HG02938 (cell line): Measurements from ENCODE around the gene IFT20.

Experiments used
- ATAC-seq: cut with Tn5 transposase; IDR thresholded peaks from one replicate; pipeline ENCODE4 v1.9.1; 2021; ENCODE audit warnings: mild to moderate bottlenecking, moderate library complexity; ENCODE audit not compliant: unreplicated experiment

Gene IFT20

DNA sequence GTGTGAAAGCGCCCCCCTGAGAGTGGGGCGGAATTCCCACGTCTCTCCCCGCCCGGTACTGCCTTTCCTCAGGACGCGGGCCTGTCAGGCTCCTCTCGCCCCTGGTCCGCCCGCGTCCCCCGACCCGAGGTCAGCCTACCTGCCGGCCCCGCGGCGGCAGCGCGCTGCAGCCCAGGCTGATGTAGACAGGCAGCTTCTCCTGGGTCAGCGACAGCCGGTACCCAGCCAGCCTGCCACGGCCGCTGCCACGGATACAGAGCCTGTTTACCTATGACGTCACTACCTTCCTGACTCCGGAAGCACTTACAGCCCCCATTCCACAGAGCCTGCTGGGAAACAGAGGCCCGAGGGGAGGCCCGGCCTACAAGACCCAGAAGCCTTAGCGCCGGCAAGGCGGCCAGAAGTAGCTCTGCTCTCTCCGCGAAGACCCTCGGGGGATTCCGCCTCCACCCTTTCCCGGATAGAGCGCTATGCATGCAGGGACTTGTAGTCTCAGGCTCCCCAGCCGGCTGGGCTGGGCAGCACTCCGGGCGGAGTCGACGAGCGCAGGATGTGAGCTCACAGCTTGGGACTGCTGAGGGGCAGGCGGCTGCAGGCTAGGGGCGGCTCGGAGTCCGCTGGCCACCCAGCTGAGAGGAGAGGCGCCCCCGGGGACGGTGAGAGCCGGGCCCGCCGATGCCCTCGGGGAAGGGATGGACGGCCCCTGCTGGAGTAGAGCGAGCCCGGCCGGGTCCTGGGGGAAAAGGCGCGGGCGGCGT, at the start of gene IFT20, which contains the start of gene TNFAIP1:
TSS of gene IFT20 (minus strand) at position 272 of the 758 bp plus-strand sequence. CDS start 3,487 bp downstream, outside the sequence.
TSS of gene TNFAIP1 (plus strand) at position 561 of the 758 bp plus-strand sequence. CDS start 3,761 bp downstream, outside the sequence.
- ATAC-seq, result peak; percentile 97

DNA sequence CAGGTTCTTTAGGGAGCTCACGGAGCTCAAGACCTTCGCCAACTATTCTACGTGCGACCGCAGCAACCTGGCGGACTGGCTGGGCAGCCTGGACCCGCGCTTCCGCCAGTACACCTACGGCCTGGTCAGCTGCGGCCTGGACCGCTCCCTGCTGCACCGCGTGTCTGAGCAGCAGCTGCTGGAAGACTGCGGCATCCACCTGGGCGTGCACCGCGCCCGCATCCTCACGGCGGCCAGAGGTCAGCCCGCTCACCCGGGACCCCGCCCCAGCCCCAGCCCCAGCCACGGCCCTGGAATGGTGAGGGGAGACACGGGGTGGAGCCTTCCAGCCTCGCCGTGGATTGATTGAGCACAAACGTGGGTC, 49.7 kb upstream of the IFT20 start:
- peak; percentile 7 for ATAC-seq

- peak; percentile 67 for ATAC-seq
These were observed 49.2 kb upstream of the IFT20 start for GRCh38 chr17:28384281-28385036.

DNA sequence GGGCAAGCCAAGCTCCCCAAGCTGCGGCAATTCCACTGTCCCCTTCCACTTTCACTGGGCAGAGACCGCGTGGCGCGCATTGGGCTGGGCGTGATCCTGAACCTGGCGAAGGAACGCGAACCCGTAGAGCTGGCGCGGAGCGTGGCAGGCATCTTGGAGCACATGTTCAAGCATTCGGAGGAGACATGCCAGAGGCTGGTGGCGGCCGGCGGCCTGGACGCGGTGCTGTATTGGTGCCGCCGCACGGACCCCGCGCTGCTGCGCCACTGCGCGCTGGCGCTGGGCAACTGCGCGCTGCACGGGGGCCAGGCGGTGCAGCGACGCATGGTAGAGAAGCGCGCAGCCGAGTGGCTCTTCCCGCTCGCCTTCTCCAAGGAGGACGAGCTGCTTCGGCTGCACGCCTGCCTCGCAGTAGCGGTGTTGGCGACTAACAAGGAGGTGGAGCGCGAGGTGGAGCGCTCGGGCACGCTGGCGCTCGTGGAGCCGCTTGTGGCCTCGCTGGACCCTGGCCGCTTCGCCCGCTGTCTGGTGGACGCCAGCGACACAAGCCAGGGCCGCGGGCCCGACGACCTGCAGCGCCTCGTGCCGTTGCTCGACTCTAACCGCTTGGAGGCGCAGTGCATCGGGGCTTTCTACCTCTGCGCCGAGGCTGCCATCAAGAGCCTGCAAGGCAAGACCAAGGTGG, 46.0 kb upstream of the IFT20 start:
- no peak for ATAC-seq

GRCh38 chr17:28379814-28380801, 44.8 kb upstream of the IFT20 start:
- no peak for ATAC-seq

DNA sequence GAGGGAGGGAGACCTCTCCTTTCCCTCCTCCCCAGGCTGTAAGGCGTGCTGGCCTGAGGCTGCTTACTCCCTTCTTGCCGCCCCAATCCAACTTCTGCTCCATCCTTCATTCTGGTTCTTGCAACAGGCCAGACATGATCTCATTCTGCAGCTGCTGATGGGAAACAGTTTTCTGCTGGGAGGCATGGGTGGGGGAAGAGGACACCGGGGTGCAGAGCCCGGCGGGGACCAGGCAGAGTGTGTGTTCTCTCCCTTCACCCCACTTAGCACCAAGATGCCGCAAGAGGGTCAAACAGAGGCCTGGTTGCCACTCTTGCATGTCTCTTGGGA, 37.6 kb upstream of the IFT20 start:
- ATAC-seq, result no peak

DNA sequence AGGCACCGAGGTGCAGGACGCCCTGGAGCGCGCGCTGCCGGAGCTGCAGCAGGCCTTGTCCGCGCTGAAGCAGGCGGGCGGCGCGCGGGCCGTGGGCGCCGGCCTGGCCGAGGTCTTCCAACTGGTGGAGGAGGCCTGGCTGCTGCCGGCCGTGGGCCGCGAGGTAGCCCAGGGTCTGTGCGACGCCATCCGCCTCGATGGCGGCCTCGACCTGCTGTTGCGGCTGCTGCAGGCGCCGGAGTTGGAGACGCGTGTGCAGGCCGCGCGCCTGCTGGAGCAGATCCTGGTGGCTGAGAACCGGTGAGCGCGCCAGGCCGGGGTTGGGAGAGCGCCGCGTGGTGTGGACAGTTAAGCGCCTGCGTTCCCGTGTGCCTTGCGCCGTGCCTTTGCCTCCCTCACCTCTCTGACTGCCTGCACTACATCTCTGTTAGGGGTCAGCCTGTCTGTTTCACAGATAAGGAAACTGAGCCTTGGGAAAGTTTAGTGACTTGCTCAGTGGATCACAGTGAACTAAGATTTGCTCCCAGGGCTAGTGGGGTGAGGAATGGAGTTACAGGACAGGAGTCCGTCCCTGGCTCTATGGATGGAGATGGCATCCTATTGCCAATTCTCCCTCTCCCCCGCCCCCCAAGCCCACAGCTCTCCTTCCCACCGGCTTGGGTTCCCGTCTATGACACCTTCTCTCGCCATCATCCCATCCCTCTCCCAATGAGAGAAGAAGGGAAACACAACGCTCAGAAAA, 37.1 kb upstream of the IFT20 start:
- ATAC-seq, result peak; percentile 24

- peak; percentile 70 for ATAC-seq
These were observed 36.3 kb upstream of the IFT20 start, which contains the start of gene SARM1 for GRCh38 chr17:28371245-28372202. Gene SARM1 (plus strand): TSS chr17:28371694. CDS start chr17:28372033, 339 bp downstream.

GRCh38 chr17:28370744-28371103, 35.5 kb upstream of the IFT20 start:
- ATAC-seq, result no peak

GRCh38 chr17:28370035-28370743, 34.9 kb upstream of the IFT20 start, which contains the start of gene VTN:
Gene VTN (minus strand): TSS chr17:28370307. CDS start chr17:28370203, 104 bp downstream.
- ATAC-seq, result no peak

- no peak for ATAC-seq
These were observed 34.4 kb upstream of the IFT20 start for GRCh38 chr17:28369684-28370034.

- no peak for ATAC-seq
These were observed 33.8 kb upstream of the IFT20 start for GRCh38 chr17:28368915-28369683.

DNA sequence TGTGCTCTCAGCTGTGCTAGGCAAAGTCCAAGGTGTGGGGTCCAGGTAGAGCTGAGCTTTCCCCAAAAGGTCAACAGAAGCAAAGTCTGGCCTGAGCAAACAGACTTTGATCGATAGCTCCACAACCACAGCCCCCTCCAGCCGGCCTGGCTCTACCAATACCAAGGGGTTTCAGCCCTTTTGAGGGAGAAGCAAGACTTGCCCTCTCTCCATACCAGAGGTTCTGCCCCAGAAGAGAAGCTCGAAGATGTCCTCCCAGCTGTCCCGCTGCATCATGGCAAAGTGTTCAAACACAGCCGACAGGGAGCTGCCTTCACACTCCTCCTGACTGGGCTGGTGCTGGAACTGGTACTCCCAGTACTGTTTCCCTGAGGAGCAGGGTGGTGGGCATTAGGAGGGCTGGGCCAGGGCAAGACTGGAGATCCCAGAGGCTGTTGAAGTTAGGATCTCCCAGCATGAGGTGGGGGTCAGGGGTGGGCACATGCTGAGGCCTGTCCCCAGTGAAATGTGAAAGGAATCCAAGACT, 33.1 kb upstream of the IFT20 start:
- ATAC-seq, result no peak

DNA sequence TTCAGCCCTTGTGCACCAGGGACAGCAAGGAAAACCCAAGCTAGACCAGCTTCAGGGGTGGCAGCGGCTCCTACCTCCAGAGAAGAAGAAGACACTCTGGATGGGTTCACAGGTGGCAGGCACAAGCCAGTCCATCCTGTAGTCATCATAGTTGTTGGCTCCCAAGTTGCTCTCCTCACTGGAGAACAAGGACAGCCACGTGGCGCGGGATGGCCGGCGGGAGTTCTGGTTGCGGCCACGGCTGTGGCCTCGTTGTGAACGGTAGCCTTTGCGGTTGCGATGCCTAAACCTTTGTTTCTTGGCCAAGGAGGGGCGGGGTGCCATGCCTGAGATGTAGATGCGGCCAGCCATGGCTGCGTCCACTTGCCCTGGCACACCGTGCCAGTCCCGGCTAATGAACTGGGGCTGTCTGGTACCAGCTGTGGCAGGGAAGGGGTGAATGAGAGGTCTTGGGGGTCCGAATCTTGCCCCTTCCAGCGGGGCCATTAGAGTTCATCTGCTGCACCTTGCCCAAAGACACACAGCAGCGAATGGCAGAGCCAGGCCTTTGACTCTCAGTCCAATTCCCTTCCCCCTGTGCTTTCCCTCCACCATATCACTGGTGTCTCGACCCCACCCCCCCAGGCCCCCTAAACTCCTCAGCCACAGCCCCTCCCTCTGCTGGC, 32.5 kb upstream of the IFT20 start:
- ATAC-seq, result no peak

DNA sequence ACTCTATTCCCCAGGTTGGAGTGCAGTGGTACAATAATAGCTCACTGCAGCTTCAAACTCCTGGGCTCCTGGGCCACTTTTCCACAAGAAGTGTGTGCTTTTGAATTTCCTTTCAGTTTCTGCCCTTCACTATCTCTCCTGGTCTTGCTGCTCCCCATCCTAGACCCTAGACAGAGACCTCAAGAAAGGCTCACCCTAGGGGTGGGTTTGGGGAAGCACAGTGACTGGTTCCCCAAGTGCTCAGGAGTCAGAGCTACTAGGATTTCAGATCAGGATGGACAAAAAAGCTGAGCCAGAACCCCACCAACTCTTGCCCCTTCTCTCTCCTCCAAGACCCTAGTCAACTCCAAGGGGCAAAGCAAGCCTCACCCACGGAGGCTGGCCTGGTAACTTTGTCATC, 31.3 kb upstream of the IFT20 start:
- no peak for ATAC-seq

DNA sequence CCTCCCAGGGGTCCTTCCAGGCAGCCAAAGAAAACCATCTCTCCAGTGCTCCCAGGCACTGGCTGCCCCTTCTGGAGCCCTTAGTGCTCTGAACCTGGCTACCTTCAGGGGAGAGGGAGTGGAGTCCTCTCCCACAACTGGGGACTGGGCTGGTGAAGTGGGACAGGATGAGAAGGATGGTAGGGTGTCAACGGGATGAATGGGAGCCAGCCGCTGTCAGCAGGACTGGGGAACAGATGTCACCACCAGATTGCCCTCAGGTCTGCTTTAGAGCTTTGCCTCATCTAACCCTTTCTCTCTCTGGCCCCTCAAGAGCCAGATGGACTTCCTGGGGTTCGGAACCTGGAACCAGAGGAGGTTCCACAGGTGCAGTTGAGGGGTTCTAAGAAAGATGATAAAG, 30.2 kb upstream of the IFT20 start:
- no peak for ATAC-seq
